Measurements from ENCODE around the gene DGKI. TPM values are rescaled to one million over a fixed set of nuclear protein-coding genes. Genes with fewer than 3 reads are reported as not detected.

DGKI gene
- total RNA-seq, 1 donor from 2014 or later = 5.5 TPM

DNA sequence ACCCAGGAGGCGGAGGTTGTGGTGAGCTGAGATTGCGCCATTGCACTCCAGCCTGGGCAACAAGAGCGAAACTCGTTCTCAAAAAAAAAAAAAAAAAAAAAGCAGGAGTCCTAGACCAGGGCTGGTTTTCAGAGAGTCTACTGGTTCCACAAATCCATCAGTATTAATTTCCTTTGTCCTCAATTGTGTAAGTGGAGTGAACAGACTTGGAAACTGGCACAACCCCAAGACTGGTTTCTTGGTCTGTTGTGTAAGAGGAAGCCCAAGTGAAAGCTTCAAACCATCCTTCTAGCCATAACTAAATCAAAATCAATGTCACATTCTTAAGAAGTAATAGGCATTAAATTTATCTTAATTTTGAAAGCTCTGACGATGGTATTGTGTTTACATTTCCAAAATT, 213.6 kb downstream of the DGKI start:
- no peaks in the 10 kb centered on the region for H3K9me3 ChIP-seq (ENCODE audit: low read depth)
- no peaks in the 10 kb centered on the region for H3K79me2 ChIP-seq (ENCODE audit: low read depth)
- H3F3A ChIP-seq (ENCODE audit: low read depth) = no peaks in the 10 kb centered on the region
- no peak overlapping the region for H3K9ac ChIP-seq
- H2AFZ ChIP-seq (replicated peaks) = no peak overlapping the region
- H3K4me1 Mint-ChIP-seq = no peaks in the 10 kb centered on the region
- H3K4me2 ChIP-seq = no peak overlapping the region
- no peak overlapping the region for H3K4me3 Mint-ChIP-seq
- H3K36me3 ChIP-seq = no peaks in the 10 kb centered on the region
- no peaks in the 10 kb centered on the region for H4K20me1 ChIP-seq (ENCODE audit: low read depth)
- no peak for DNase-seq (ENCODE audit: low spot score)
- no peaks in the 10 kb centered on the region for H3K4me1 ChIP-seq
- no peaks in the 10 kb centered on the region for H3K9me3 Mint-ChIP-seq
- TF ChIP-seq EZH2phosphoT487 (IDR thresholded peaks at IDR 0.05) = no peak
- TF ChIP-seq CTCF (IDR thresholded peaks at IDR 0.05) = no peak
- no peak for TF ChIP-seq EZH2 (IDR thresholded peaks at IDR 0.05)
- H3K36me3 Mint-ChIP-seq = no peaks in the 10 kb centered on the region
- no peak overlapping the region for H3K4me3 ChIP-seq
- no peak overlapping the region for H3K27ac ChIP-seq
- no peak overlapping the region for H3K27ac Mint-ChIP-seq
- no peaks in the 10 kb centered on the region for H3K27me3 ChIP-seq
- H3K27me3 Mint-ChIP-seq (ENCODE audit: insufficient read depth, low read depth) = peaks cover 2% of the 10 kb centered on the region

- Histone ChIP-seq H3K36me3 (no peaks in the 10 kb centered on the region), H3K27ac (no peak overlapping the region), H3K79me2 (ENCODE audit: low read depth) (no peaks in the 10 kb centered on the region), H4K20me1 (ENCODE audit: low read depth) (no peaks in the 10 kb centered on the region), H3K9ac (no peak overlapping the region), H3K9me3 (ENCODE audit: low read depth) (no peaks in the 10 kb centered on the region), H3K4me3 (no peak overlapping the region), H3K27me3 (no peaks in the 10 kb centered on the region), H2AFZ (replicated peaks) (no peak overlapping the region), H3K4me2 (no peak overlapping the region), H3F3A (ENCODE audit: low read depth) (no peaks in the 10 kb centered on the region), H3K4me1 (no peaks in the 10 kb centered on the region)
- no peak overlapping the region for H3K4me3 Mint-ChIP-seq
- no peak overlapping the region for H3K27ac Mint-ChIP-seq
- peaks cover 2% of the 10 kb centered on the region for H3K36me3 Mint-ChIP-seq
- H3K9me3 Mint-ChIP-seq = no peaks in the 10 kb centered on the region
- no peak for DNase-seq (ENCODE audit: low spot score)
- H3K27me3 Mint-ChIP-seq (ENCODE audit: insufficient read depth, low read depth) = peaks cover 5% of the 10 kb centered on the region
- no peak for TF ChIP-seq CTCF (IDR thresholded peaks at IDR 0.05)
- no peak for TF ChIP-seq EZH2 (IDR thresholded peaks at IDR 0.05)
- no peaks in the 10 kb centered on the region for H3K4me1 Mint-ChIP-seq
Measured at GRCh38 chr7:137628216-137628615, 218.6 kb downstream of the DGKI start.

GRCh38 chr7:137626469-137627067, 220.2 kb downstream of the DGKI start:
- Histone ChIP-seq H3K79me2 (ENCODE audit: low read depth) (no peaks in the 10 kb centered on the region), H2AFZ (replicated peaks) (no peak overlapping the region), H3K27ac (no peak overlapping the region), H3K9me3 (ENCODE audit: low read depth) (no peaks in the 10 kb centered on the region), H3K4me3 (no peak overlapping the region), H3K36me3 (no peaks in the 10 kb centered on the region), H3K27me3 (no peaks in the 10 kb centered on the region), H3K4me2 (no peak overlapping the region), H3K9ac (no peak overlapping the region), H3K4me1 (no peaks in the 10 kb centered on the region), H4K20me1 (ENCODE audit: low read depth) (no peaks in the 10 kb centered on the region), H3F3A (ENCODE audit: low read depth) (no peaks in the 10 kb centered on the region)
- Mint-ChIP-seq H3K27me3 (ENCODE audit: insufficient read depth, low read depth) (peaks cover 5% of the 10 kb centered on the region), H3K4me1 (no peaks in the 10 kb centered on the region), H3K9me3 (no peaks in the 10 kb centered on the region), H3K4me3 (no peak overlapping the region), H3K36me3 (peaks cover 2% of the 10 kb centered on the region), H3K27ac (no peak overlapping the region)
- TF ChIP-seq CTCF (IDR thresholded peaks at IDR 0.05) = peak; percentile 87
- TF ChIP-seq EZH2phosphoT487 (IDR thresholded peaks at IDR 0.05) = no peak
- DNase-seq (ENCODE audit: low spot score) = peak; percentile 80

Data from neural progenitor cell (in vitro differentiated cells).